GM12891 (cell line): ENCODE data around the gene CLN3.

Source experiments
- POLR2A ChIP-seq: IDR thresholded peaks from 2 replicates; pipeline ENCODE4 v1.6.1; 2011; ENCODE audit warnings: low read depth, low read length, control low read depth
- POLR2AphosphoS5 ChIP-seq: IDR thresholded peaks from 2 replicates; pipeline ENCODE4 v1.6.1; 2011; ENCODE audit warnings: low read depth, low read length, control low read depth
- POU2F2 ChIP-seq: IDR thresholded peaks from 2 replicates; pipeline ENCODE4 v1.6.1; 2011; ENCODE audit warnings: low read depth, mild to moderate bottlenecking, control low read depth, low read length, moderate library complexity
- SPI1 ChIP-seq: IDR thresholded peaks from 2 replicates; pipeline ENCODE4 v1.6.1; 2011; ENCODE audit warnings: low read depth, low read length, control low read depth
- TAF1 ChIP-seq: IDR thresholded peaks from 2 replicates; pipeline ENCODE4 v1.6.1; 2011; ENCODE audit warnings: low read depth, low read length, control low read depth

DNA sequence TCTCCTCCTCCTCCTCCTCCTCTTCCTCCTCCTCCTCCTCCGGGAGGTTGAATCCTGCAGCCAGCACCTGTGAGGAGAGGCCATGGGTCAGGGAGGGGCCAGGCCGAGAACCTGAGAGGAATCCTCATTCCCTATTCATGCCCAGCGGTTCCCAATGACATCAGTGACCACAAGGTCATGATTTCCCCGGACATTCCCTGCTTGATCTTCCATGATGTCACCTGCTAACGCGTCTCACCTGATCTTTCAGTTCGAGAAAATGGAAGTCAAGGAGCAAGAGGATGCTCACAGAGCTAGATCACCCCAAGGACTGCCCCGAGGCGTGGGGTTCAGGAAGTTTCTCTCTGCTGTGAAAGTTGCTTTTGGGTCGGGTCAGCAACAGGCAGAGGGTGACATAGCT lies 8.0 kb upstream of the CLN3 start:
- TF ChIP-seq POLR2AphosphoS5, result no peak
- no peak for TF ChIP-seq TAF1
- TF ChIP-seq POU2F2, result no peak
- no peak for TF ChIP-seq POLR2A
- TF ChIP-seq SPI1, result no peak
